ENCODE measurements around the gene PTGER2. TPM values are rescaled to one million over a fixed set of nuclear protein-coding genes. Genes with fewer than 3 reads are reported as not detected.

The PTGER2 gene
- total RNA-seq, 1 experiment from 2014 or later = 0.57 TPM

DNA sequence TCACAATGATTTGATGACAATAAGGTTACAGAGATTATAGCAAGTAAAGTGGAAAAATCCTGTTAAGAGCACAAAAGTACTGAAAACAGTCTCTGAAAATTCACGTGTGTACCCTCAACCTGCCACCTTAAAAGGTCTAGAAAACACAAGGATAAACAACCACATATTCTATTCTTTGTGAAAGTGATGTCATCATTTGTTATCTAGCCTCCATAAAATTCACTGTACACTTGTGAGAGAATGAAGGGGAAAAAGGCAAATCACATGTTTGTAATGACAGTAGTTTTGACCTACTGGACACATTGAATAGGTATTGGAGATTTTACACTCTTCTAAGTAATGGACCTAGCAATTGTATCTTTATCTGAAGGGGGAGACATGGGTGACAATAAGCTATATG lies 42.6 kb upstream of the PTGER2 start:
- DNase-seq (ENCODE audit: low read depth, low spot score) = no peak
- no peak for TF ChIP-seq SIN3A (IDR thresholded peaks at IDR 0.05; ENCODE audit: low read depth)
- no peak for TF ChIP-seq RAD21 (IDR thresholded peaks at IDR 0.05; ENCODE audit: low read depth)
- TF ChIP-seq, protein P1, sequence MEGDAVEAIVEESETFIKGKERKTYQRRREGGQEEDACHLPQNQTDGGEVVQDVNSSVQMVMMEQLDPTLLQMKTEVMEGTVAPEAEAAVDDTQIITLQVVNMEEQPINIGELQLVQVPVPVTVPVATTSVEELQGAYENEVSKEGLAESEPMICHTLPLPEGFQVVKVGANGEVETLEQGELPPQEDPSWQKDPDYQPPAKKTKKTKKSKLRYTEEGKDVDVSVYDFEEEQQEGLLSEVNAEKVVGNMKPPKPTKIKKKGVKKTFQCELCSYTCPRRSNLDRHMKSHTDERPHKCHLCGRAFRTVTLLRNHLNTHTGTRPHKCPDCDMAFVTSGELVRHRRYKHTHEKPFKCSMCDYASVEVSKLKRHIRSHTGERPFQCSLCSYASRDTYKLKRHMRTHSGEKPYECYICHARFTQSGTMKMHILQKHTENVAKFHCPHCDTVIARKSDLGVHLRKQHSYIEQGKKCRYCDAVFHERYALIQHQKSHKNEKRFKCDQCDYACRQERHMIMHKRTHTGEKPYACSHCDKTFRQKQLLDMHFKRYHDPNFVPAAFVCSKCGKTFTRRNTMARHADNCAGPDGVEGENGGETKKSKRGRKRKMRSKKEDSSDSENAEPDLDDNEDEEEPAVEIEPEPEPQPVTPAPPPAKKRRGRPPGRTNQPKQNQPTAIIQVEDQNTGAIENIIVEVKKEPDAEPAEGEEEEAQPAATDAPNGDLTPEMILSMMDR (IDR thresholded peaks at IDR 0.05 in 2 of 3, conservative IDR thresholded peaks at IDR 0.05 in 1 of 3; ENCODE audit: borderline replicate concordance in 1 of 3, insufficient read depth in 1 of 3, low read depth in 2 of 3, low read length in 2 of 3) = no peak
- TF ChIP-seq FOSL1 (IDR thresholded peaks at IDR 0.05; ENCODE audit: low read depth) = no peak
- TF ChIP-seq, protein P2, sequence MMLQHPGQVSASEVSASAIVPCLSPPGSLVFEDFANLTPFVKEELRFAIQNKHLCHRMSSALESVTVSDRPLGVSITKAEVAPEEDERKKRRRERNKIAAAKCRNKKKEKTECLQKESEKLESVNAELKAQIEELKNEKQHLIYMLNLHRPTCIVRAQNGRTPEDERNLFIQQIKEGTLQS (IDR thresholded peaks at IDR 0.05) = no peak
- no peak for TF ChIP-seq ELF1 (IDR thresholded peaks at IDR 0.05; ENCODE audit: borderline replicate concordance, low read depth)
- TF ChIP-seq, protein P3, sequence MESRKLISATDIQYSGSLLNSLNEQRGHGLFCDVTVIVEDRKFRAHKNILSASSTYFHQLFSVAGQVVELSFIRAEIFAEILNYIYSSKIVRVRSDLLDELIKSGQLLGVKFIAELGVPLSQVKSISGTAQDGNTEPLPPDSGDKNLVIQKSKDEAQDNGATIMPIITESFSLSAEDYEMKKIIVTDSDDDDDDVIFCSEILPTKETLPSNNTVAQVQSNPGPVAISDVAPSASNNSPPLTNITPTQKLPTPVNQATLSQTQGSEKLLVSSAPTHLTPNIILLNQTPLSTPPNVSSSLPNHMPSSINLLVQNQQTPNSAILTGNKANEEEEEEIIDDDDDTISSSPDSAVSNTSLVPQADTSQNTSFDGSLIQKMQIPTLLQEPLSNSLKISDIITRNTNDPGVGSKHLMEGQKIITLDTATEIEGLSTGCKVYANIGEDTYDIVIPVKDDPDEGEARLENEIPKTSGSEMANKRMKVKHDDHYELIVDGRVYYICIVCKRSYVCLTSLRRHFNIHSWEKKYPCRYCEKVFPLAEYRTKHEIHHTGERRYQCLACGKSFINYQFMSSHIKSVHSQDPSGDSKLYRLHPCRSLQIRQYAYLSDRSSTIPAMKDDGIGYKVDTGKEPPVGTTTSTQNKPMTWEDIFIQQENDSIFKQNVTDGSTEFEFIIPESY (IDR thresholded peaks at IDR 0.05; ENCODE audit: extremely low read depth, insufficient replicate concordance, low read length) = no peak
- no peak for TF ChIP-seq POLR2AphosphoS5 (IDR thresholded peaks at IDR 0.05; ENCODE audit: low read depth, low read length)
- no peak for TF ChIP-seq MAX (IDR thresholded peaks at IDR 0.05)
- no peak for TF ChIP-seq TCF7L2 (IDR thresholded peaks at IDR 0.05; ENCODE audit: borderline replicate concordance, extremely low read depth, insufficient read depth, insufficient read length)
- TF ChIP-seq POLR2A (IDR thresholded peaks at IDR 0.05; ENCODE audit: borderline replicate concordance, extremely low read depth, insufficient read depth, insufficient read length) = no peak
- Histone ChIP-seq H3K9me2 (ENCODE audit: insufficient read depth) (no peaks in the 10 kb centered on the region), H4K20me1 (ENCODE audit: insufficient read depth) (no peaks in the 10 kb centered on the region), H3K4me1 (ENCODE audit: control insufficient read depth in 1 of 2, insufficient read depth in 2 of 2, low read length in 2 of 2) (no peaks in the 10 kb centered on the region), H2AFZ (ENCODE audit: low read depth, low read length, poor library complexity, severe bottlenecking) (no peak overlapping the region), H3K79me2 (ENCODE audit: insufficient read depth, low read length) (no peaks in the 10 kb centered on the region), H3K9ac (ENCODE audit: low read length) (no peak overlapping the region), H3K27me3 (ENCODE audit: insufficient read depth, low read length) (no peaks in the 10 kb centered on the region), H3K36me3 (ENCODE audit: control insufficient read depth in 1 of 2, insufficient read depth in 2 of 2, low read length in 2 of 2) (no peaks in the 10 kb centered on the region), H3K4me2 (ENCODE audit: low read length) (no peak overlapping the region), H3K9me3 (ENCODE audit: control insufficient read depth in 1 of 2, insufficient read depth in 1 of 2, low read depth in 1 of 2, low read length in 2 of 2) (no peaks in the 10 kb centered on the region), H3K27ac (ENCODE audit: low read depth, low read length) (no peak overlapping the region), H3K4me3 (replicated peaks in 1 of 2; ENCODE audit: low read depth in 1 of 2, low read length in 2 of 2) (no peak overlapping the region)
- ATAC-seq = no peak
- ChIA-PET RAD21 (ENCODE audit: low non-redundant PET in 1 of 2, low total read pairs in 2 of 2, uncharacterized antibody in 2 of 2, unreplicated experiment in 2 of 2) (no interaction called here), POLR2A (no interaction called here), CTCF (interaction anchor here (1.9 to 2.0 kb wide), 2 partner anchors 125 to 228 kb away, joined by 5 to 7 read pairs; no protein-coding TSS in a partner anchor)
- intact Hi-C loops (cut with micrococcal nuclease) = loop anchor here (5.0 to 10.0 kb wide), 2 partner anchors 127 to 274 kb away; no protein-coding TSS in a partner anchor
- BruUV-seq (replicated peaks) = no TSS peak
